HEK293 (cell line): ENCODE results near the gene MAN2B2.
A peak's percentile ranks its signal among the peaks of the same experiment; 100 is the strongest.

Experiments used
- CTCF ChIA-PET: fragments of 350-600 bp; formaldehyde crosslinking; extraction: SDS; loops from one replicate; lab custom pipeline; 2021; ENCODE audit warnings: antibody characterized with exemption; lab: Yijun Ruan, JAX
- POLR2A ChIA-PET: fragments of 300-600 bp; formaldehyde crosslinking; extraction: SDS; loops from one replicate; lab custom pipeline; 2020; ENCODE audit warnings: antibody characterized with exemption, inconsistent platforms; lab: Yijun Ruan, JAX
- H3K27ac ChIP-seq: fragments of 200-500 bp; sonication (Bioruptor generic); 2 replicates; pipeline ENCODE4 v1.5.1; 2014; ENCODE audit warnings: low read depth, low read length, control low read depth, inconsistent platforms; ENCODE audit errors: extremely low read depth
- H3K36me3 ChIP-seq, 2 experiments: fragments of 200-500 bp in 1 of 2; sonication (Bioruptor generic) in 1 of 2; 1 replicate in 1 of 2; 2 replicates in 1 of 2; pipeline ENCODE4 v1.5.1; 2014 to 2017; ENCODE audit warnings: inconsistent platforms in 2 of 2, low read length in 2 of 2; ENCODE audit not compliant: control insufficient read depth in 2 of 2, insufficient read depth in 1 of 2
- H3K4me1 ChIP-seq: fragments of 200-500 bp; sonication (Bioruptor generic); 2 replicates; pipeline ENCODE4 v1.5.1; 2014; ENCODE audit warnings: mild to moderate bottlenecking, low read length, inconsistent platforms; ENCODE audit not compliant: control insufficient read depth, insufficient read depth
- H3K4me3 ChIP-seq: 2 replicates; pipeline ENCODE4 v1.5.1; 2011; ENCODE audit warnings: low read depth, mild to moderate bottlenecking, control low read depth, low read length, moderate library complexity
- H3K9me3 ChIP-seq: fragments of 200-500 bp; sonication (Bioruptor generic); 2 replicates; pipeline ENCODE4 v1.5.1; 2014; ENCODE audit warnings: low read depth, low read length, inconsistent platforms; ENCODE audit not compliant: control insufficient read depth, insufficient read depth
- GLI4 ChIP-seq: fragments of 450-650 bp; formaldehyde crosslinking; IDR thresholded peaks from 2 replicates; pipeline ENCODE4 v1.5.1; 2016; ENCODE audit warnings: missing biosample characterization, missing genetic modification characterization
- INSM2 ChIP-seq: fragments of 450-650 bp; formaldehyde crosslinking; IDR thresholded peaks from 2 replicates; pipeline ENCODE4 v1.5.1; 2016; ENCODE audit warnings: missing biosample characterization, missing genetic modification characterization
- KLF10 ChIP-seq: fragments of 450-650 bp; IDR thresholded peaks from 2 replicates; pipeline ENCODE4 v1.5.1; 2018; ENCODE audit warnings: missing biosample characterization, mild to moderate bottlenecking, missing genetic modification characterization
- KLF17 ChIP-seq: fragments of 450-650 bp; formaldehyde crosslinking; IDR thresholded peaks from 2 replicates; pipeline ENCODE4 v1.5.1; 2016; ENCODE audit warnings: missing biosample characterization, missing genetic modification characterization
- KLF8 ChIP-seq: fragments of 450-650 bp; formaldehyde crosslinking; IDR thresholded peaks from 2 replicates; pipeline ENCODE4 v1.5.1; 2016; ENCODE audit warnings: missing biosample characterization, missing genetic modification characterization
- ZBTB26 ChIP-seq: fragments of 450-650 bp; formaldehyde crosslinking; optimal IDR thresholded peaks from 2 replicates; pipeline ENCODE3; 2016; ENCODE audit warnings: missing biosample characterization, mild to moderate bottlenecking, missing genetic modification characterization
- ZBTB8A ChIP-seq: fragments of 450-650 bp; formaldehyde crosslinking; IDR thresholded peaks from 2 replicates; pipeline ENCODE4 v1.5.1; 2016; ENCODE audit warnings: missing biosample characterization, missing genetic modification characterization
- ZFHX2 ChIP-seq: fragments of 450-650 bp; formaldehyde crosslinking; conservative IDR thresholded peaks from 2 replicates; pipeline ENCODE4 v1.5.1; 2016; ENCODE audit warnings: missing biosample characterization, missing genetic modification characterization
- ZIC2 ChIP-seq: fragments of 450-650 bp; formaldehyde crosslinking; IDR thresholded peaks from 2 replicates; pipeline ENCODE4 v1.5.1; 2016; ENCODE audit warnings: missing biosample characterization, missing genetic modification characterization
- ZNF239 ChIP-seq: fragments of 450-650 bp; formaldehyde crosslinking; IDR thresholded peaks from 2 replicates; pipeline ENCODE4 v1.5.1; 2016; ENCODE audit warnings: missing biosample characterization, missing genetic modification characterization
- ZNF266 ChIP-seq: fragments of 450-650 bp; formaldehyde crosslinking; IDR thresholded peaks from 2 replicates; pipeline ENCODE4 v1.5.1; 2016; ENCODE audit warnings: missing biosample characterization, missing genetic modification characterization, low read depth
- ZNF335 ChIP-seq: fragments of 450-650 bp; formaldehyde crosslinking; conservative IDR thresholded peaks from 2 replicates; pipeline ENCODE4 v1.5.1; 2016; ENCODE audit warnings: missing biosample characterization, missing genetic modification characterization
- ZNF433 ChIP-seq: fragments of 450-650 bp; formaldehyde crosslinking; IDR thresholded peaks from 2 replicates; pipeline ENCODE4 v1.5.1; 2016; ENCODE audit warnings: missing biosample characterization, missing genetic modification characterization, low read depth
- ZNF521 ChIP-seq: fragments of 450-650 bp; formaldehyde crosslinking; IDR thresholded peaks from 2 replicates; pipeline ENCODE4 v1.5.1; 2017; ENCODE audit warnings: missing biosample characterization, mild to moderate bottlenecking, missing genetic modification characterization
- ZNF600 ChIP-seq: fragments of 450-650 bp; formaldehyde crosslinking; IDR thresholded peaks from 2 replicates; pipeline ENCODE4 v1.5.1; 2016; ENCODE audit warnings: missing biosample characterization, missing genetic modification characterization
- ZNF629 ChIP-seq: fragments of 450-650 bp; formaldehyde crosslinking; IDR thresholded peaks from 2 replicates; pipeline ENCODE4 v1.5.1; 2017; ENCODE audit warnings: missing biosample characterization, missing genetic modification characterization
- ZNF76 ChIP-seq: fragments of 450-650 bp; formaldehyde crosslinking; IDR thresholded peaks from 2 replicates; pipeline ENCODE4; 2016; ENCODE audit warnings: low read depth, missing biosample characterization, missing genetic modification characterization, borderline replicate concordance
- ZNF777 ChIP-seq: fragments of 450-650 bp; formaldehyde crosslinking; IDR thresholded peaks from 2 replicates; pipeline ENCODE4 v1.5.1; 2017; ENCODE audit warnings: missing biosample characterization, missing genetic modification characterization, borderline replicate concordance
- ZSCAN4 ChIP-seq: fragments of 450-650 bp; formaldehyde crosslinking; IDR thresholded peaks from 2 replicates; pipeline ENCODE4 v1.5.1; 2017; ENCODE audit warnings: missing biosample characterization, missing genetic modification characterization

MAN2B2 gene

GRCh38 chr4:6561706-6562371, 13.2 kb upstream of the MAN2B2 start:
- Histone ChIP-seq H3K27ac (no peak overlapping the region), H3K4me3 (no peak overlapping the region), H3K9me3 (no peaks in the 10 kb centered on the region), H3K36me3 (no peaks in the 10 kb centered on the region), H3K4me1 (no peaks in the 10 kb centered on the region)
- POLR2A ChIA-PET = no interaction called here
- CTCF ChIA-PET = interaction anchor here (0.6 to 3.0 kb wide), 2 partner anchors 14 to 16 kb away, joined by 3 to 12 read pairs; no protein-coding TSS in a partner anchor
- TF ChIP-seq ZIC2 (tag by site-specific recombination) (peak; percentile 47), ZSCAN4 (0 out of 2 replicates have a peak, but pooled peaks have one; percentile 0), ZNF239 (tag by site-specific recombination) (no peak)

GRCh38 chr4:6562931-6563901, 11.8 kb upstream of the MAN2B2 start:
- H3K4me3 ChIP-seq = peak overlapping the region; percentile 14
- H3K9me3 ChIP-seq = no peaks in the 10 kb centered on the region
- no peak overlapping the region for H3K27ac ChIP-seq
- no peaks in the 10 kb centered on the region for H3K4me1 ChIP-seq
- ChIA-PET CTCF (interaction anchor here (3.0 kb wide), 1 partner anchor 16 kb away, joined by 12 read pairs; no protein-coding TSS in a partner anchor), POLR2A (no interaction called here)
- no peaks in the 10 kb centered on the region for H3K36me3 ChIP-seq
- 0 out of 2 replicates have a peak, but pooled peaks have one; percentile 15 for TF ChIP-seq KLF10 (tag by site-specific recombination)
- peak; percentile 25 for TF ChIP-seq ZBTB8A
- peak; percentile 70; the same call in 1 of the 2 replicates for TF ChIP-seq ZNF777
- peak; percentile 58 for TF ChIP-seq ZBTB26 (tag by site-specific recombination)
- TF ChIP-seq GLI4 (tag by site-specific recombination) = no peak
- no peak for TF ChIP-seq ZNF521 (tag by site-specific recombination)
- TF ChIP-seq ZNF335 = peak; percentile 44
- TF ChIP-seq ZNF600 (tag by site-specific recombination) = peak; percentile 78

- TF ChIP-seq ZNF266 (tag by site-specific recombination) = no peak
- TF ChIP-seq ZBTB26 (tag by site-specific recombination) = peak; percentile 8
- no peak for TF ChIP-seq ZNF76 (tag by site-specific recombination)
- no peak for TF ChIP-seq ZNF433 (tag by site-specific recombination)
- TF ChIP-seq ZNF629 (tag by site-specific recombination) = no peak
- TF ChIP-seq ZNF335 = peak; percentile 31; the same call in 1 of the 2 replicates
- no peak for TF ChIP-seq INSM2 (tag by site-specific recombination)
- peak; percentile 37; the same call in 1 of the 2 replicates for TF ChIP-seq ZFHX2 (tag by site-specific recombination)
- TF ChIP-seq KLF8 = no peak
- TF ChIP-seq KLF17 (tag by site-specific recombination) = peak; percentile 46
- TF ChIP-seq, all 188 proteins: peak for 4
- H3K4me3 ChIP-seq = peak overlapping the region; percentile 13
- H3K9me3 ChIP-seq = no peaks in the 10 kb centered on the region
- no peaks in the 10 kb centered on the region for H3K4me1 ChIP-seq
- H3K27ac ChIP-seq = no peak overlapping the region
- ChIA-PET CTCF (no interaction called here), POLR2A (no interaction called here)
- H3K36me3 ChIP-seq = no peaks in the 10 kb centered on the region
Observed at GRCh38 chr4:6563935-6564645, 10.9 kb upstream of the MAN2B2 start.
